GM12874 (cell line): ENCODE measurements around the gene DCAF8L1.

ENCODE experiments used
- TF ChIP-seq, protein P1 (sequence below): IDR thresholded peaks from 2 replicates; pipeline ENCODE4 v1.5.1; 2011; ENCODE audit warnings: low read depth, mild to moderate bottlenecking, control low read depth, low read length, moderate library complexity; ENCODE audit not compliant: insufficient read depth

Gene DCAF8L1

DNA sequence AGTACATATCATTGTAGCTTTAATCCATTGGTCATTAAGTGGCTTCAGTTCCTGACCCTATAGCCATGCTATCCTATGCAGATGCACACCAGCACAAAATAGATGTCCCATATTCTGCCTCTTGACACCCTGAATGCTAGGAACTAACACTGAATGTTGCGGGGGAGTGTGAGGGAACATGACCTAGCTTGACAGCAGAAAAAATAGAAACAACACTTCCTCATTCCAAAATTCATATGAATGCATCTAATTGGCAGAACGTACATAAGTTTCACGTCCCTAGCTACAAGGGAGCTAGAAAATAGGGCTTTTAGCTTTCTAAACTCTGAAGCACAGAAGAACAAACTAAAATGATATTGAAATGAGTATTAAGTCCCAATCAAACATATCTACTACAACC is 14.4 kb upstream of the DCAF8L1 start:
- TF ChIP-seq, protein P1, sequence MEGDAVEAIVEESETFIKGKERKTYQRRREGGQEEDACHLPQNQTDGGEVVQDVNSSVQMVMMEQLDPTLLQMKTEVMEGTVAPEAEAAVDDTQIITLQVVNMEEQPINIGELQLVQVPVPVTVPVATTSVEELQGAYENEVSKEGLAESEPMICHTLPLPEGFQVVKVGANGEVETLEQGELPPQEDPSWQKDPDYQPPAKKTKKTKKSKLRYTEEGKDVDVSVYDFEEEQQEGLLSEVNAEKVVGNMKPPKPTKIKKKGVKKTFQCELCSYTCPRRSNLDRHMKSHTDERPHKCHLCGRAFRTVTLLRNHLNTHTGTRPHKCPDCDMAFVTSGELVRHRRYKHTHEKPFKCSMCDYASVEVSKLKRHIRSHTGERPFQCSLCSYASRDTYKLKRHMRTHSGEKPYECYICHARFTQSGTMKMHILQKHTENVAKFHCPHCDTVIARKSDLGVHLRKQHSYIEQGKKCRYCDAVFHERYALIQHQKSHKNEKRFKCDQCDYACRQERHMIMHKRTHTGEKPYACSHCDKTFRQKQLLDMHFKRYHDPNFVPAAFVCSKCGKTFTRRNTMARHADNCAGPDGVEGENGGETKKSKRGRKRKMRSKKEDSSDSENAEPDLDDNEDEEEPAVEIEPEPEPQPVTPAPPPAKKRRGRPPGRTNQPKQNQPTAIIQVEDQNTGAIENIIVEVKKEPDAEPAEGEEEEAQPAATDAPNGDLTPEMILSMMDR = no peak

DNA sequence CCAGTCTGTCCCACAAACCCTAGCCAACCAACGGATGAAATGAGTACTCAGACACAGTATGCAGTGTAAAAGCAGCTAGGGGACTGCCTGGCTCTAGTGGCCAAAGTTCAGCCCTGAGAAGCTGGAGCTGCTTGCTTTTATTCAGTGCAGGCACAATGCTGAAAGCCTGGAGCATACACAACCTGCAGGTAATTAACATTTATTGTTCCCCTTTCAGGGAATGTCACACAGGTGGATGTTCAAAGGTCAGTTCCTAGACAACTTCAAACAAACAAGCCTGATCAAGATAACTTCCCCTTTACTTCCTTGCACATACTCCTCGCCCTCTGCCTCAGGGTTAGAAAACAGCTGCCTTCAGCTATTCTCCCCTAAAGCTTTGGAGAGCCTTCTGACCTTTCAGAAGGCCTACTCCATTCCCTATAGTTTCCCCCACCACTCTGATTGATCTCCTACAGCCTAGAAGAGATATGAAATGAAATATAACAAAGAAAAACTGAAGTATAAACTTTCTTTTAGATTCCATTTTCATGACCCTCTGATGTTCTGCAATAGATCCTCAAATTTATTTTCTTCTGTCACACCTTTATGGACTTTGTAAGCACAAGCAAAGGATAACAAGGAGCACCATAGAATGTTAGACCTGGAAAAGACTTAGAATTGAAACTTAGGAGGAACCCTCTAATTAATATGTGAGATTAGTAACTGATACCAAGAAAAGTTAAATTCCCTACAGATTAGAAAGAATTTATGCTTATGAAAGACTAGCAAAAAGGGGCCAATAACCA is 6.8 kb upstream of the DCAF8L1 start:
- TF ChIP-seq, protein P1 = no peak

DNA sequence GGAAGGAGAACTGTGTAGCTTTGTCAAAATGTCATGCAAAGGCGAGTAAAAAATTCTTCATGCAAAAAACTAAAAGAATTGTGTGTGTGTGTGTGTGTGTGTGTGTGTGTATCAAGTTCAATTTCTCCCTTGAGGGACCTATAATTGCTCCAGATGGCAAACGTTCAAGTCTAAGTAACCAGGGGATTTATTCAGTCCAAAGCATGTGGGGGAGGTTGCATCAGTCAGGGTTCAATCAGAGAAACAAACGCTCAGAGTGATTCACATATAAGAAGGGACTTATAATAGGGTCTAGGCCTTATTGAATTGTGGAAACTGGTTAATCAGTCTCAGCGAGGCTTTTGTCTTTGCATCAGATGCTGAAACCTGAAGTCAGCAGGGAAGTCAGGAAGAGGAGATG is 5.0 kb downstream of the DCAF8L1 start:
- TF ChIP-seq, protein P1 = no peak

DNA sequence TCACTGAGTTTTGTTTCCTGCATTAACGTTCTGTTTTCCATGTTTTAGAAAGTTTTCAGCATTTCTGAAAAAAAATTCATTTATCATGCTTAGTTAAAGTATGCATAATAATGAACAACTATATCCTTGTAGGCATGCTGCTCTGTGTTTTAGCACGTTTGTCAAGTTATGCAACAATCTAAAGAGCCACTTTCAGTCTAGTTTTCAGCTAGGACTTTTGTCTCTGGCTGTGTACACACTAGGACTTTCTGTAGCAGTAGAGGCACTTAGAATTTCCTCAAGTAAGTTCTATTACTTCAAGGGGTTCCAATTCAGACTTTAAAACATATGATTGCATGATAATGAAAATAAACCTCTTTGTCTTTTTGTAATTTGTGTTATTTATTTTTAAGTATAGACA is 12.4 kb downstream of the DCAF8L1 start:
- TF ChIP-seq, protein P1 = no peak

DNA sequence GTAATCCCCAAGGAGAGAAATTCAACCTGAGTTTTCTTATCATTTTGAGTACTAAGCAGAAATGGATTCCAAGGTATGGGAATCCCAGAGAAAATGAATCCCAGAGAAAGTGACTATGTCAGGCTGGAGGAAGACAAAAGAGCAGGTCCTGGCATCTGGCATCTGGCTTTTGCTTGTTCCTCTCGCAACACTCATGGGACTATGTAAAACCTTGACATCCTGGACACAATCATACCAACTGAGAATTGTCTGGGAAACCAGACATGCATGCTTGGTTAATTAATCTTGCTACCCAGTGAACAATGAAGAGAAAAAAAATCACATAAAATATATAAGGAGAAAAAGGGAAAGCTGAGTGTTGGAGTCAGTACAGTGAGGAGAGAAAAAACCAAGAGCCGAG is 12.9 kb downstream of the DCAF8L1 start:
- TF ChIP-seq, protein P1 = no peak

DNA sequence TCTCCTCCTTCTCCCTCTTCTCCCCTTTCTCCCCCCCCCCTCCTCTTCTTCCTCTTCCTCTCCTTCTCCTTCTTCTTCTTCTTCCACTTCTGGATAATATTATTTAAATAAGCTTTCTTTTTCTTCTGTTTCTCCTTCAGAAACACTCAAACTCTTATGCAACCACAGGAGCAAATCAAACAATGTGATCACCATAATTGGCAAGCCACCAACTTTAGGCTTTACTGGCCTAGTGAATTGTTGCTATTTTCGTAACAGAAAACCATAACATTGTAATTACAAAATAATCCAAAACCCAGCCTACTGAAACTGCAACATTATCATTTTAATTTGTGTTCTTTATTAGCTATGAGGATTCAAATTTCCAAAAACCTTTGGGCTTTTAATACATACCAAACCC is 14.3 kb downstream of the DCAF8L1 start:
- TF ChIP-seq, protein P1 = no peak

DNA sequence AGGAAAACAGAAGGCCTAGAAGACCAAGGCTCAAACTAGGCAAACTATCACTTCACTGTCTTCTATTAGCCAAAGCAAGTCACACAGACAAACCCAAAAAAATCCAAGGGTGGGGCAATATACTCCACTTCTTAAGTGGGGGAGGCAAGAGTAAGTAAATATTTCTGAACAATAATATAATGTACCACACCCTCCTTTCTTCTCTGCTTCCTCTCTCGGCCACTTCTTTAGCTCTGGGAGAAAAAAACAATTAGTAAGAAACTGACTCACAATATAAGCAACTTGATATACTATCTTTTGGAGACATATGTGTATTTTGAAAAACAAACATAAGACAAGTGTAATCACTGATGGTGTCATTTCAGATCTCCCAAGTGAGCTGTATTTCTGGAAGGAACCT is 14.8 kb downstream of the DCAF8L1 start:
- TF ChIP-seq, protein P1 = no peak
